GM21825 (cell line): Measurements from ENCODE around the gene TRPM2.

Source experiments
- ATAC-seq: cut with Tn5 transposase; IDR thresholded peaks from one replicate; pipeline ENCODE4 v1.9.1; 2021; ENCODE audit warnings: mild to moderate bottlenecking, moderate library complexity; ENCODE audit not compliant: unreplicated experiment

The TRPM2 gene

GRCh38 chr21:44353191-44353970 lies at the start of gene TRPM2:
Gene TRPM2, plus strand, starts transcription at chr21:44353621. Its CDS starts 80 bp downstream, at chr21:44353701.
- no peak for ATAC-seq

- ATAC-seq = no peak
Measured at GRCh38 chr21:44304011-44304616, 49.3 kb upstream of the TRPM2 start.

- ATAC-seq = no peak
Measured at GRCh38 chr21:44304877-44305293, 48.5 kb upstream of the TRPM2 start.

GRCh38 chr21:44305691-44306090 lies 47.7 kb upstream of the TRPM2 start:
- ATAC-seq = no peak

GRCh38 chr21:44306936-44307704 lies 46.3 kb upstream of the TRPM2 start:
- ATAC-seq = no peak

GRCh38 chr21:44310628-44311507 lies 42.6 kb upstream of the TRPM2 start:
- ATAC-seq = no peak

GRCh38 chr21:44312089-44312488 lies 41.3 kb upstream of the TRPM2 start:
- no peak for ATAC-seq

GRCh38 chr21:44312716-44313115 lies 40.7 kb upstream of the TRPM2 start:
- no peak for ATAC-seq

GRCh38 chr21:44313451-44313850 lies 40.0 kb upstream of the TRPM2 start:
- no peak for ATAC-seq

- no peak for ATAC-seq
Measured at GRCh38 chr21:44314128-44314527, 39.3 kb upstream of the TRPM2 start.

GRCh38 chr21:44314561-44314960 lies 38.9 kb upstream of the TRPM2 start:
- ATAC-seq = no peak

- no peak for ATAC-seq
Measured at GRCh38 chr21:44315691-44316203, 37.7 kb upstream of the TRPM2 start.

GRCh38 chr21:44316277-44316900 lies 37.0 kb upstream of the TRPM2 start:
- no peak for ATAC-seq

GRCh38 chr21:44317241-44317782 lies 36.1 kb upstream of the TRPM2 start:
- ATAC-seq = no peak

- ATAC-seq = no peak
Measured at GRCh38 chr21:44317871-44318270, 35.5 kb upstream of the TRPM2 start.

GRCh38 chr21:44318489-44319285 lies 34.7 kb upstream of the TRPM2 start:
- ATAC-seq = no peak

GRCh38 chr21:44319407-44320065 lies 33.9 kb upstream of the TRPM2 start:
- no peak for ATAC-seq

- no peak for ATAC-seq
Measured at GRCh38 chr21:44320847-44321246, 32.6 kb upstream of the TRPM2 start.
